Measurements from ENCODE around the gene TRIM66. TPM values are rescaled to one million over a fixed set of nuclear protein-coding genes. Genes with fewer than 3 reads are reported as not detected.

The TRIM66 gene
- total RNA-seq, 2 donors from 2014 or later, result 11.2 to 37.2 TPM

GRCh38 chr11:8586184-8586583 is 96.3 kb downstream of the TRIM66 start:
- no peaks in the 10 kb centered on the region for H3K27me3 ChIP-seq
- WGBS, 2 donors, result 40 to 85% methylated on average over 1 of the region's 1 CpG
- TF ChIP-seq POLR2A (IDR thresholded peaks at IDR 0.05), result no peak
- TF ChIP-seq CTCF (IDR thresholded peaks at IDR 0.05), result no peak
- intact Hi-C loops (cut with DNase I), result no loop called here
- no peak overlapping the region for H3K4me3 ChIP-seq
- H3K36me3 ChIP-seq (replicated peaks in 1 of 2; ENCODE audit: insufficient read depth in 1 of 2, low read depth in 2 of 2), result no peaks in the 10 kb centered on the region
- H3K9me3 ChIP-seq, result no peaks in the 10 kb centered on the region
- ATAC-seq (no peak), DNase-seq (no peak)
- peaks cover 5% of the 10 kb centered on the region for H3K4me1 ChIP-seq
- H3K27ac ChIP-seq, result no peak overlapping the region

DNA sequence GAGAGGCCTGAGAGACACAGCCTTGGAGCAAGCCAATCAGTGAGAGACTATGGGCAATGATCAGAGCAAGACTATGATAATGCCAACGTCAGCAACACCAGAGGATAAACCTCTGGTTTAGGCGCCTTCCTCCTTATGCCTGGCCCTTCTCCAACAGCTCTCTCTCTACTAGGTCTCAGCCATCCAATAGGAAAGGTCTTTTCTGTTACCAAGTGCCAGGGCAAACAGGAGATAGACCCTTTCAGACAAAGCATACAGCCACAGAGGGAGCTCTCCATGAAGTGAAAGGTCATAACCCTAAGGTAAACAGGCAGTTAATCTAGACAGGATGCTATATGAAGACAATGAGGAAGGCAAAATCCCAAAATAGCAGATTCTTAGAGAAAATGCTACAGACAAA is 98.0 kb downstream of the TRIM66 start:
- no peaks in the 10 kb centered on the region for H3K27me3 ChIP-seq
- no peaks in the 10 kb centered on the region for H3K36me3 ChIP-seq (replicated peaks in 1 of 2; ENCODE audit: insufficient read depth in 1 of 2, low read depth in 2 of 2)
- H3K9me3 ChIP-seq, result no peaks in the 10 kb centered on the region
- 58 to 61% methylated on average over 2 of the region's 2 CpGs for WGBS, 2 donors
- peaks cover 5% of the 10 kb centered on the region for H3K4me1 ChIP-seq
- H3K27ac ChIP-seq, result no peak overlapping the region
- ATAC-seq (no peak), DNase-seq (no peak)
- intact Hi-C loops (cut with DNase I), result no loop called here
- TF ChIP-seq POLR2A (IDR thresholded peaks at IDR 0.05) (no peak), CTCF (IDR thresholded peaks at IDR 0.05) (no peak)
- H3K4me3 ChIP-seq, result no peak overlapping the region

- no peak for ATAC-seq
- no peaks in the 10 kb centered on the region for H3K9me3 ChIP-seq
- TF ChIP-seq POLR2A (IDR thresholded peaks at IDR 0.05) (no peak), CTCF (IDR thresholded peaks at IDR 0.05) (no peak)
Measured at GRCh38 chr11:8584082-8584481, 98.4 kb downstream of the TRIM66 start.

DNA sequence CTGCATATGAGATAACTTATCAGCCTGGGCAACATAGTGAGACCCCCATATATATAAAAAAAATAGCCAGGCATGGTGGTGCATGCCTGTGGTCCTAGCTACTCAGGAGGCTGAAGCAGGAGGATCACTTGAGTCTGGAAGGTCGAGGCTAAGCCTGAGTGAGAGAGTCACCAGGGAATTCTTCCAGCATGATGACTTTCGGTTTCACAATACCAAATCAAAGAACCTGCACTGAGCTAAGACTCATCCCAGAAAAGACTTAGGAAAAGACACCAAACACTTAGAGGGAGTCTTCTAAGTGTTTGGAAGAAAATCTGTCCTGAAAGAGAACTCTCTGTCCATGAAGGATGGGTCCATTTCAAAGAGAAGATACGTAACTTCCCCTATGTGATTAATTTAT is 101.2 kb downstream of the TRIM66 start:
- intact Hi-C loops (cut with DNase I), result no loop called here
- TF ChIP-seq CTCF (IDR thresholded peaks at IDR 0.05) (no peak), POLR2A (IDR thresholded peaks at IDR 0.05) (no peak)
- ATAC-seq, result no peak
- no peak for DNase-seq
- Histone ChIP-seq H3K9me3 (no peaks in the 10 kb centered on the region), H3K27me3 (no peaks in the 10 kb centered on the region), H3K4me1 (peaks cover 5% of the 10 kb centered on the region), H3K27ac (no peak overlapping the region), H3K4me3 (no peak overlapping the region), H3K36me3 (replicated peaks in 1 of 2; ENCODE audit: insufficient read depth in 1 of 2, low read depth in 2 of 2) (no peaks in the 10 kb centered on the region)
- 91 to 94% methylated on average over 3 of the region's 3 CpGs for WGBS, 2 donors

More at GRCh38 chr11:8584082-8584481, 98.4 kb downstream of the TRIM66 start:
- H3K27ac ChIP-seq, result no peak overlapping the region
- no peaks in the 10 kb centered on the region for H3K27me3 ChIP-seq
- 41 to 60% methylated on average over 1 of the region's 1 CpG for WGBS, 2 donors
- H3K4me1 ChIP-seq, result peaks cover 5% of the 10 kb centered on the region
- H3K4me3 ChIP-seq, result no peak overlapping the region
- intact Hi-C loops (cut with DNase I), result no loop called here
- no peaks in the 10 kb centered on the region for H3K36me3 ChIP-seq (replicated peaks in 1 of 2; ENCODE audit: insufficient read depth in 1 of 2, low read depth in 2 of 2)
- DNase-seq, result no peak

DNA sequence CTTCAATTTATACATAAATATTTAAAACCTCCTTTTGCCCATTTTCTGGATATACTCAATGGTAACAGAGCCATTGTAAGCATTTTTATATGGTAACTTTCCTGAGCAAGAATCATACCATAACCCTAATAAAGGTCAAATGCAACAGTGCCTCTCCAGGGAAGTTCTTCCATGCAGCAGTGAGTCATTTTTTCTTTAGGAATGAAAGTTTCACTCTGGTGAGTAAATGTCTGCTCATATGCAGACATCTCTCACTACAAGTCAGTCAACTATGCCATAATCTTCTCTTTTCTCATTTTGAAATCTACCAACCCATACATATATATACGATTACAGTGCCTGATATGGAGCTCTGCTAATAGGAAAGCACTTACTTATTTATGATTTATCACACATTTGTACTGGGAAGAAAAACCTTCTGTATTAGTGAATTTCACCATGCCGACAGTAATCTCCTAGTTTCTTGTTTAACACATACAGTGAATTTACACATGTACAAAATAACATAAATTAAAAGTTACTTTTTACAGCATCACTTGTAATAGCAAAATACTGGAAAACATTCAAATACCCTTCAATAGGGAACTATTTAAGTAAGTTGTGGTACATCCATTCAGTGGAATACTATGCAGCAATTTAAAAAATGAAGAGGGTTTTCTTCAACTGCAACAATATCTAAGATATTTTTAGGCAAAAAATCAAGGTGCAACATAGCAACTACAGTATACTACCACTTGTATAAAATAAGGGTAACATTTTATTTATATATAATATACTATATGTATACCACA is 104.5 kb downstream of the TRIM66 start:
- intact Hi-C loops (cut with DNase I), result no loop called here
- ATAC-seq (no peak), DNase-seq (no peak)
- Histone ChIP-seq H3K27ac (no peak overlapping the region), H3K36me3 (replicated peaks in 1 of 2; ENCODE audit: insufficient read depth in 1 of 2, low read depth in 2 of 2) (no peaks in the 10 kb centered on the region), H3K9me3 (no peaks in the 10 kb centered on the region), H3K27me3 (no peaks in the 10 kb centered on the region), H3K4me1 (no peaks in the 10 kb centered on the region), H3K4me3 (no peak overlapping the region)
- 95 to 97% methylated on average over 2 of the region's 2 CpGs for WGBS, 2 donors
- no peak for TF ChIP-seq CTCF (IDR thresholded peaks at IDR 0.05)
- TF ChIP-seq POLR2A (IDR thresholded peaks at IDR 0.05), result no peak

Data from body of pancreas (tissue), 4 donors.